H9 (cell line): ENCODE results near the gene PPT1. TPM values are rescaled to one million over a fixed set of nuclear protein-coding genes. Genes with fewer than 3 reads are reported as not detected.

Experiments
- DNase-seq: peaks from one replicate; pipeline ENCODE4 v3.0.0-alpha.2; 2017
- H2AFZ ChIP-seq: one replicate; pipeline ENCODE4 v1.6.1; 2013; ENCODE audit warnings: mild to moderate bottlenecking, low read length, control low read depth, moderate library complexity
- H2AK5ac ChIP-seq: 2 replicates; pipeline ENCODE4 v1.6.1; 2013; ENCODE audit warnings: low read length, control low read depth, mixed read lengths; ENCODE audit not compliant: insufficient read length
- H2BK120ac ChIP-seq: one replicate; pipeline ENCODE4 v1.6.1; 2013; ENCODE audit warnings: low read depth, mild to moderate bottlenecking, low read length, control low read depth, inconsistent platforms; ENCODE audit not compliant: poor library complexity, severe bottlenecking
- H2BK12ac ChIP-seq: 2 replicates; pipeline ENCODE4 v1.6.1; 2013; ENCODE audit warnings: low read length, control low read depth, mixed read lengths, low read depth; ENCODE audit not compliant: insufficient read length
- H2BK15ac ChIP-seq: 2 replicates; pipeline ENCODE4 v1.6.1; 2013; ENCODE audit warnings: low read depth, low read length, control low read depth
- H2BK20ac ChIP-seq: one replicate; pipeline ENCODE4 v1.6.1; 2013; ENCODE audit warnings: low read depth, mild to moderate bottlenecking, low read length, control low read depth, inconsistent platforms; ENCODE audit not compliant: poor library complexity, severe bottlenecking
- H2BK5ac ChIP-seq: 2 replicates; pipeline ENCODE4 v1.6.1; 2013; ENCODE audit warnings: low read length, control low read depth, mixed read lengths; ENCODE audit not compliant: insufficient read length
- H3K14ac ChIP-seq: 2 replicates; pipeline ENCODE4 v1.6.1; 2013; ENCODE audit warnings: low read length, control low read depth; ENCODE audit not compliant: insufficient read depth
- H3K18ac ChIP-seq: 2 replicates; pipeline ENCODE4 v1.6.1; 2013; ENCODE audit warnings: low read depth, mild to moderate bottlenecking, mixed read lengths, low read length, control low read depth; ENCODE audit not compliant: insufficient read length
- H3K23ac ChIP-seq: 2 replicates; pipeline ENCODE4 v1.6.1; 2013; ENCODE audit warnings: low read length, control low read depth, mixed read lengths, low read depth; ENCODE audit not compliant: insufficient read length
- H3K23me2 ChIP-seq: 2 replicates; pipeline ENCODE4 v1.6.1; 2013; ENCODE audit warnings: low read depth, mild to moderate bottlenecking, mixed read lengths, low read length, control low read depth; ENCODE audit not compliant: insufficient read length, poor library complexity, severe bottlenecking
- H3K27ac ChIP-seq: 2 replicates; pipeline ENCODE4 v1.5.1; 2013; ENCODE audit warnings: low read length, control low read depth, mixed read lengths, low read depth; ENCODE audit not compliant: insufficient read length
- H3K27me3 ChIP-seq: 2 replicates; pipeline ENCODE4 v1.6.1; 2013; ENCODE audit warnings: low read length, control low read depth, inconsistent platforms; ENCODE audit not compliant: insufficient read depth
- H3K4ac ChIP-seq: 2 replicates; pipeline ENCODE4 v1.6.1; 2013; ENCODE audit warnings: low read depth, mild to moderate bottlenecking, control low read depth, inconsistent platforms, low read length, moderate library complexity
- H3K4me1 ChIP-seq: 2 replicates; pipeline ENCODE4 v1.6.1; 2013; ENCODE audit warnings: low read length, control low read depth, inconsistent platforms; ENCODE audit not compliant: insufficient read depth
- H3K4me2 ChIP-seq: 2 replicates; pipeline ENCODE4 v1.6.1; 2013; ENCODE audit warnings: low read length, control low read depth, mixed read lengths; ENCODE audit not compliant: insufficient read length, insufficient read depth
- H3K56ac ChIP-seq: 2 replicates; pipeline ENCODE4 v1.6.1; 2013; ENCODE audit warnings: low read depth, mild to moderate bottlenecking, mixed read lengths, low read length, control low read depth; ENCODE audit not compliant: insufficient read length
- H3K79me1 ChIP-seq: 2 replicates; pipeline ENCODE4 v1.6.1; 2013; ENCODE audit warnings: low read depth, mild to moderate bottlenecking, moderate library complexity, low read length, control low read depth, inconsistent platforms; ENCODE audit not compliant: insufficient read depth, poor library complexity, severe bottlenecking
- H3K79me2 ChIP-seq: 2 replicates; pipeline ENCODE4 v1.6.1; 2013; ENCODE audit warnings: low read length, control low read depth, inconsistent platforms; ENCODE audit not compliant: insufficient read depth
- H3K9ac ChIP-seq: 2 replicates; pipeline ENCODE4 v1.6.1; 2013; ENCODE audit warnings: low read length, control low read depth, mixed read lengths; ENCODE audit not compliant: insufficient read length; ENCODE audit errors: extremely low read depth
- H3K9me3 ChIP-seq: one replicate; pipeline ENCODE4 v1.6.1; 2013; ENCODE audit warnings: low read depth, low read length, inconsistent platforms; ENCODE audit not compliant: control insufficient read depth
- H3T11ph ChIP-seq: one replicate; pipeline ENCODE4 v1.6.1; 2013; ENCODE audit warnings: mild to moderate bottlenecking, low read length, control low read depth, inconsistent platforms
- H4K20me1 ChIP-seq: one replicate; pipeline ENCODE4 v1.6.1; 2013; ENCODE audit not compliant: control insufficient read depth, insufficient read length, insufficient read depth
- H4K5ac ChIP-seq: 2 replicates; pipeline ENCODE4 v1.6.1; 2013; ENCODE audit warnings: low read depth, mild to moderate bottlenecking, mixed read lengths, low read length, control low read depth; ENCODE audit not compliant: insufficient read length
- H4K8ac ChIP-seq: replicated peaks from 2 replicates; pipeline ENCODE4 v1.6.1; 2013; ENCODE audit warnings: low read length, control low read depth, mixed read lengths, low read depth; ENCODE audit not compliant: insufficient read length
- H4K91ac ChIP-seq: 2 replicates; pipeline ENCODE4 v1.6.1; 2013; ENCODE audit warnings: low read depth, mild to moderate bottlenecking, moderate library complexity, mixed read lengths, low read length, control low read depth; ENCODE audit not compliant: insufficient read length
- H3K27ac Mint-ChIP-seq, 3 experiments: 2 replicates in 2 of 3; 3 replicates in 1 of 3; pipeline ENCODE4 v1.8.0; 2020 to 2021; ENCODE audit warnings: mixed read lengths in 3 of 3, mild to moderate bottlenecking in 1 of 3, moderate library complexity in 1 of 3
- H3K27me3 Mint-ChIP-seq: 2 replicates; pipeline ENCODE4 v1.8.0; 2021; ENCODE audit warnings: low read depth, mild to moderate bottlenecking, moderate library complexity, mixed read lengths
- H3K36me3 Mint-ChIP-seq, 3 experiments: 2 replicates in 2 of 3; 3 replicates in 1 of 3; pipeline ENCODE4 v1.8.0; 2020 to 2021; ENCODE audit warnings: low read depth in 3 of 3, mixed read lengths in 3 of 3; ENCODE audit not compliant: insufficient read depth in 1 of 3
- H3K4me1 Mint-ChIP-seq, 2 experiments: 2 replicates each; pipeline ENCODE4 v1.8.0; 2020; ENCODE audit warnings: mixed read lengths in 2 of 2
- H3K4me3 Mint-ChIP-seq, 2 experiments: 2 replicates in 1 of 2; 3 replicates in 1 of 2; pipeline ENCODE4 v1.8.0; 2020 to 2021; ENCODE audit warnings: mild to moderate bottlenecking in 2 of 2, mixed read lengths in 2 of 2, moderate library complexity in 1 of 2
- H3K9me3 Mint-ChIP-seq, 2 experiments: 2 replicates in 1 of 2; 3 replicates in 1 of 2; pipeline ENCODE4 v1.8.0; 2020; ENCODE audit warnings: mild to moderate bottlenecking in 2 of 2, mixed read lengths in 2 of 2, moderate library complexity in 1 of 2
- CTCF ChIP-seq: fragments of 200-600 bp; sonication (generic); conservative IDR thresholded peaks from 3 replicates; pipeline ENCODE4 v1.8.0; 2021; ENCODE audit warnings: antibody characterized with exemption, mild to moderate bottlenecking
- WGBS: extraction: QIAGEN DNeasy Blood & Tissue Kit; methylation state at CpG from one replicate; pipeline ENCODE4 v1.1.7; 2013; ENCODE audit warnings: missing lambda C conversion rate, low lambda C conversion rate, mixed read lengths; ENCODE audit not compliant: insufficient read length; ENCODE audit errors: extremely low coverage; 5-methylcytosine and 5-hydroxymethylcytosine counted together
- total RNA-seq: library from RNA; stranded (reverse); gene quantifications from 2 replicates; pipeline ENCODE4 v1.2.1, GENCODE V29; 2021

The PPT1 gene
- total RNA-seq, 1 experiment from 2014 or later, result 109 TPM

- no peaks in the 10 kb centered on the region for H3K4me1 ChIP-seq
- no peak overlapping the region for H4K5ac ChIP-seq
- H4K91ac ChIP-seq, result no peak overlapping the region
- H3K79me1 ChIP-seq, result no peaks in the 10 kb centered on the region
- H2AK5ac ChIP-seq, result no peak overlapping the region
- no CpG with 5 or more reads among the region's 7 CpGs for WGBS
- no peak overlapping the region for H3K27ac Mint-ChIP-seq
- H3K27ac ChIP-seq, result no peak overlapping the region
- H3K9me3 Mint-ChIP-seq, result no peaks in the 10 kb centered on the region
- H3T11ph ChIP-seq, result no peak overlapping the region
- no peak overlapping the region for H2BK12ac ChIP-seq
- no peak overlapping the region for H2AFZ ChIP-seq
- no peak for TF ChIP-seq CTCF
- H3K18ac ChIP-seq, result no peak overlapping the region
- H3K36me3 Mint-ChIP-seq, result peaks cover 21 to 79% (median 42%) of the 10 kb centered on the region in 3 experiments
- no peak overlapping the region for H3K4ac ChIP-seq
- no peak overlapping the region for H3K4me2 ChIP-seq
- H3K56ac ChIP-seq, result no peak overlapping the region
- no peak overlapping the region for H3K14ac ChIP-seq
- no peak overlapping the region for H2BK120ac ChIP-seq
- no peak overlapping the region for H4K8ac ChIP-seq
- H3K23me2 ChIP-seq, result no peaks in the 10 kb centered on the region
- H2BK5ac ChIP-seq, result no peak overlapping the region
- no peak overlapping the region for H2BK15ac ChIP-seq
- H4K20me1 ChIP-seq, result no peaks in the 10 kb centered on the region
- H3K4me1 Mint-ChIP-seq, result no peaks in the 10 kb centered on the region
- no peaks in the 10 kb centered on the region for H3K27me3 ChIP-seq
- DNase-seq, result no peak
- no peaks in the 10 kb centered on the region for H3K79me2 ChIP-seq
- no peak overlapping the region for H3K23ac ChIP-seq
- no peaks in the 10 kb centered on the region for H3K9me3 ChIP-seq
- H2BK20ac ChIP-seq, result no peak overlapping the region
- no peaks in the 10 kb centered on the region for H3K27me3 Mint-ChIP-seq
- no peak overlapping the region for H3K9ac ChIP-seq
- no peak overlapping the region for H3K4me3 Mint-ChIP-seq
Measured at GRCh38 chr1:40081871-40082270, 15.2 kb downstream of the PPT1 start.
